Left ventricle myocardium superior (tissue), 1 donor: ENCODE measurements around the gene CES3. TPM values are rescaled to one million over a fixed set of nuclear protein-coding genes. Genes with fewer than 3 reads are reported as not detected.

Experiments
- ATAC-seq: fragments of 200-7000 bp; cut with Tn5 transposase; one replicate; pipeline ENCODE4 v1.9.1; 2020; ENCODE audit warnings: mild to moderate bottlenecking, moderate library complexity
- DNase-seq: peaks from one replicate; pipeline ENCODE4 v3.0.0-alpha.2; 2020
- intact Hi-C: fragments of 100-400 bp; cut with micrococcal nuclease; formaldehyde crosslinking; loops from one replicate; pipeline ENCODE4 v1.11.0; 2022
- total RNA-seq: library from RNA; stranded (reverse); fragmentation: NEBNext Ultra II Directional; extraction: Animal tissue kit (Norgen Biotek cat#: 25700); gene quantifications from one replicate; pipeline ENCODE4 v1.2.1, GENCODE V29; 2021
- donor health status: DM: no; HTN: yes; CAD: no; lungs with severe emphysema.

Gene CES3
- total RNA-seq, 1 donor from 2014 or later = 1.6 TPM

DNA sequence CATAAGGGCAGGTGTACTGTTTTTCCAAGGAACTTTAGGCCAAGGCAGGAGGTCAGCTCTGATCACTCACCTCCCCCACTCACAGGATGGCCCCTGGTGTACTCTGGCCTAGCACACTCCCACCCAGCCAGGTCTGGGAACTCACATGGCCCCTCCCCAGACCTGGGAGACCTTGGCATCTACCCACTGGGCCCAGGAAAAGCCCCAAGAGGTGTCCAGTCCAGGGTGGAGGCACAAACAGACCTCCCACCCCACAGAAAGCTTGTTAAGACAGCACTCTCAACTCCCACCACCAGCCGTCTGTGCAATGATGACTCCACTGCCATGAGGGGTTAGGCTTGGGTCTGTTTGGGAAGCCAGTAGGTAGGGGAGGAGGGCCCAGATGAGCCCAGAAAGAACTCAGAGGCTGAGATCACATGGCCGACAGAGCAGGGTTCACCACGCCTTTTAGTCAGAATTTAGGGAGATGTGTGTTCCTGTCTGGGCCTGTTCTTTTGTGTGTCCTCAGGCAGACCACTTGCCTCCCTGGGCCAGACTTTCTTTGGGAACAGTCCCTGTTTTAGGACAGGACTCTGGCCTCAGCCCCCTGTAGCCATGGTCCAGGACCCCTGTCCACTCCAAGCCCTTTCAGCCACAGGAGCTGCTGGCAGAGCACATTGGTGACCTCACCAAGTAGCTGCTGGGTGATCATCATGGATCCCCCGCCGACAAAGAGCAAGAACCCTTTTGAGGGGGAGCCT is 55.8 kb downstream of the CES3 start:
- no peak for ATAC-seq
- intact Hi-C loops = no loop called here
- DNase-seq = no peak

GRCh38 chr16:67017421-67017750 is 56.3 kb downstream of the CES3 start:
- no peak for ATAC-seq
- DNase-seq = no peak
- intact Hi-C loops = no loop called here

DNA sequence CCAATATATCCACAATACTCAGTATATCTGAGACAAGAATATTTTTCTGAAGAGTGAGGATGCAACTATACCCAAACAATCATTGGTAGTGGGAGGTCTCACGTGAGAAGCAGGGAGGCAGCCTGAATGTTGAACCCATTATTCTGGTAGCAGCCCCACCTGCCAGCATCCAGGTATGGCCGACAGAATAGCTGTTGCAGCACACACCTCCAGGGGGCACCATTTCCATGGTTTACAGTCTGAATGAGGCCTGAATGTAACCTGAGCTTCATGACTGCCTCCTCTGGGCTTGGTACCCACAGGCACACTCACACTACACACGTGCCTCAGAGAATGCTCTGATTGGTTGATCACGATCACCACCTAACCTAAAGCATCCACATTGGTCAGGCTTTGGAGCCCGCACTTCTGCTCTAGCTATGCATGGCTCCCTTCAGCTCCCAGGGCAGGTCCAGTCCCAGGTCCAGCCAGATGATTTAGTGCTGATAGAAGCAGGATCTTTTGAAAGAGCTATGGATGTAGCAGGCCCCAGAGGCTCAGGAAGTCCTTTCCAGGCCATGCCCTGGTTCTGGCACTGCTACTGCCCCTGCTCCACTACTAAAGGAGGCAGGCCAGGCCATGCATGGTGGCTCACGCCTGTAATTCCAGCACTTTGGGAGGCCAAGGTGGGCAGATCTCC is 56.9 kb downstream of the CES3 start:
- DNase-seq = peak; percentile 44
- ATAC-seq = no peak
- intact Hi-C loops = no loop called here

DNA sequence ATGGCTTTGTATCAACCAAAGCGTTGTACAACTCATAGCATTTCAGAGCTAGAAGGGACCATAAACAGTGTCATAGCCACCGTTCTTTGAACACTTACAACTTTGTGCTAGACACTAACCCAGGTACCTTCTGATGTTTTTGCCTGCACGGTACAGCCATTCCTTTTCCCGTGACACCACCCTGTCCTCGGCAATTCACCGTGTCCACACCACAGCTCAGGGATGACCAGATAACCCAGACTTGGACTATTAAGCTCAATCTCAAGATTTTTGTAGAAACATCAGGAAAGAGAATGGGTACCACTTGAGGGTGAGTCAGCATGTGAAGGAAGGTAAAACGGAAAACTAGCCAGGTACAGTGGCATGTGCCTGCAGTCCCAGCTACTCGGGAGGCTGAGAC is 58.1 kb downstream of the CES3 start:
- intact Hi-C loops = no loop called here
- no peak for ATAC-seq
- no peak for DNase-seq

DNA sequence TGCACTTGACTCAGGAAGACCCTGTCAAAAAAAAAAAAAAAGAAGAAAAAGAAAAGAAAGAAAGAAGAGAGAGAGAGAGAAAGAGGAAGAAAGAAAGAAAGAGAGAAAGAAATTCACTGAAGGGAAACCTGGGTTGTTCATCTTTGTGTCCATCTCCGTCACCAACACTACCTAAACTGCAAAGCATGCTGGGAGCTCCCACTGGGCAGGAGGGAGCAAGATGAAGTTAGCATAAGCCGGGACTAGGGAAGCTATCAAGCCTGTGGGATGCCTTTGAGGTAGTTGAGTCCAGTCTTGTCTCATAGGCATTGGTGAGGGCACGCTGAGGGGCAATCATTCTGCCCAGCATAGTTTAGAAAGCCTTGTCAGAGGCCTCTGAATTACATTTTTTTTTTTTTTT is 60.3 kb downstream of the CES3 start:
- DNase-seq (no peak), ATAC-seq (no peak)
- intact Hi-C loops = no loop called here

DNA sequence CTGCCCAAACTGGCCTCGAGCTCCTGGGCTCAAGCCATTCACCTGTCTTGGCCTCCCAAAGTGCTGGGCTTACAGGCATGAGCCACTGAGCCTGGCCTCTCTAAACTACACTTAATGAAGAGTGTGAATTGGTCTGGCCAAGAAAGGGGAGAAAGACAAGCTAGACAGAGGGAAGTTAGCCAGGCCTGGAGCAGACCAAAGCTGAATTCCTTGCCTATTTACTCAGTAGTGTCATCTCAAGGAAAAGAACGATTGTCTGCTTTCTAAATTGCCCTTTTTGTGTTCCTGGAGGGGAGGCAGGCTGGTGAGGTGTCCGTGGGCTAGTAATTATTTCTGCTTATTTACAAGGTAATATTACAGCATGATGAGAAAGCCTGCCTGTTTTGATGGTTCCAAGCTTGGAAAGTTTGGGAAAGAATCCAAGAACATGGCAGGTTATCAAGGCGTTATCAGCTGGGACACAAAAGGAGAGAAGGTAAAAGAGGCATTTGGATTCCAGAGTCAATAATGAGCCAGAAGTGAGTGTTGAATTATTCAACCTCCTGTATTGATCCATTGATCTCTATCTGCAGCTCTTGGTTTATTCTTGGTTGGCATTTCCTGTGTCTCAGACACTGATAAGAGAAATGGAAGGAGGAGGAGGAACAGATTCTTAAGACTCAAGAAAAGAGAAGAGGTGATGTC is 61.6 kb downstream of the CES3 start:
- intact Hi-C loops = no loop called here
- DNase-seq (no peak), ATAC-seq (no peak)

DNA sequence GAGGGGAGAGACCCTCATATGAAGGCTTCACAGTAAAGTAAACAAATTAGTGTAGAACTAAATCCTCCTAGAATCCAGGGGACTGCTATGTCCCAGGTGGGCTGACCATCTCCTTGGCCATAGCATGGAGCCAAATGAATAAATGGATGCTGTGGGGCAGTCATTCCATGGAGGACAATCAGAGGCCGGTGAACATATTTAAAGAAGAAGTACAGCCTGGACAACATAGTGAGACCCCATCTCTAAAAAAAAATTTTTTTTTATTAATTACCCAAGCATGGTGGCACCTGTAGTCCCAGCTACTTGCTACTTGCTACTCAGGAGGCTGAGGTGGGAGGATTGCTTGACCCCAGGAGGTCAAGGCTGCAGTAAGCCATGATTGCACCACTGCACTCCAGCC is 62.6 kb downstream of the CES3 start:
- intact Hi-C loops = no loop called here
- DNase-seq (no peak), ATAC-seq (no peak)

Other genes starting within 250 kb of the CES3 start
- gene DYNC1LI2, start 209.7 kb upstream of the CES3 start, total RNA-seq = 80.6 TPM
- not detected for gene TERB1, start 159.7 kb upstream of the CES3 start, total RNA-seq
- 35.7 TPM for gene NAE1, start 130.3 kb upstream of the CES3 start, total RNA-seq
- not detected for gene CA7, start 116.9 kb upstream of the CES3 start, total RNA-seq
- 2.2 TPM for gene PDP2, start 80.8 kb upstream of the CES3 start, total RNA-seq
- not detected for gene CDH16, start 42.4 kb upstream of the CES3 start, total RNA-seq
- gene RRAD, start 35.7 kb upstream of the CES3 start, total RNA-seq = 86.7 TPM
- 114 TPM for gene CIAO2B, start 26.9 kb upstream of the CES3 start, total RNA-seq
- gene CES2, start 25.8 kb upstream of the CES3 start, total RNA-seq = 103 TPM
- 6.7 TPM for gene CES4A, start 27.3 kb downstream of the CES3 start, total RNA-seq
- gene CBFB, start 67.9 kb downstream of the CES3 start, total RNA-seq = 24.2 TPM
- gene PHAF1, start 148.7 kb downstream of the CES3 start, total RNA-seq = 10.7 TPM
- 7.8 TPM for gene B3GNT9, start 189.7 kb downstream of the CES3 start, total RNA-seq
- 7.2 TPM for gene TRADD, start 198.6 kb downstream of the CES3 start, total RNA-seq
- 12.0 TPM for gene FBXL8, start 198.7 kb downstream of the CES3 start, total RNA-seq
- 71.0 TPM for gene HSF4, start 203.5 kb downstream of the CES3 start, total RNA-seq
- gene NOL3, start 209.3 kb downstream of the CES3 start, total RNA-seq = 125 TPM
- gene MATCAP1, start 222.7 kb downstream of the CES3 start, total RNA-seq = 12.4 TPM
- gene EXOC3L1, start 228.9 kb downstream of the CES3 start, total RNA-seq = 4.1 TPM
- gene E2F4, start 230.9 kb downstream of the CES3 start, total RNA-seq = 35.7 TPM
- 0.79 TPM for gene ELMO3, start 237.9 kb downstream of the CES3 start, total RNA-seq